IPS-18a (cell line): ENCODE measurements around the gene RNASEH2A.

ENCODE experiments used
- H3K27ac ChIP-seq: one replicate; pipeline ENCODE4 v1.5.1; 2013; ENCODE audit warnings: low read length
- H3K27me3 ChIP-seq: one replicate; pipeline ENCODE4 v1.6.1; 2013; ENCODE audit warnings: mild to moderate bottlenecking, low read length; ENCODE audit not compliant: control insufficient read depth, insufficient read depth
- H3K36me3 ChIP-seq: one replicate; pipeline ENCODE4 v1.6.1; 2013; ENCODE audit warnings: low read depth, low read length; ENCODE audit not compliant: control insufficient read depth
- H3K4me1 ChIP-seq: one replicate; pipeline ENCODE4 v1.6.1; 2013; ENCODE audit warnings: low read depth, low read length; ENCODE audit not compliant: control insufficient read depth
- H3K4me3 ChIP-seq: one replicate; pipeline ENCODE4 v1.5.1; 2013; ENCODE audit warnings: low read length
- H3K9ac ChIP-seq: one replicate; pipeline ENCODE4 v1.6.1; 2013; ENCODE audit warnings: mild to moderate bottlenecking, low read length, moderate library complexity
- H3K9me3 ChIP-seq: one replicate; pipeline ENCODE4 v1.6.1; 2013; ENCODE audit warnings: low read depth, low read length; ENCODE audit not compliant: control insufficient read depth

Gene RNASEH2A

DNA sequence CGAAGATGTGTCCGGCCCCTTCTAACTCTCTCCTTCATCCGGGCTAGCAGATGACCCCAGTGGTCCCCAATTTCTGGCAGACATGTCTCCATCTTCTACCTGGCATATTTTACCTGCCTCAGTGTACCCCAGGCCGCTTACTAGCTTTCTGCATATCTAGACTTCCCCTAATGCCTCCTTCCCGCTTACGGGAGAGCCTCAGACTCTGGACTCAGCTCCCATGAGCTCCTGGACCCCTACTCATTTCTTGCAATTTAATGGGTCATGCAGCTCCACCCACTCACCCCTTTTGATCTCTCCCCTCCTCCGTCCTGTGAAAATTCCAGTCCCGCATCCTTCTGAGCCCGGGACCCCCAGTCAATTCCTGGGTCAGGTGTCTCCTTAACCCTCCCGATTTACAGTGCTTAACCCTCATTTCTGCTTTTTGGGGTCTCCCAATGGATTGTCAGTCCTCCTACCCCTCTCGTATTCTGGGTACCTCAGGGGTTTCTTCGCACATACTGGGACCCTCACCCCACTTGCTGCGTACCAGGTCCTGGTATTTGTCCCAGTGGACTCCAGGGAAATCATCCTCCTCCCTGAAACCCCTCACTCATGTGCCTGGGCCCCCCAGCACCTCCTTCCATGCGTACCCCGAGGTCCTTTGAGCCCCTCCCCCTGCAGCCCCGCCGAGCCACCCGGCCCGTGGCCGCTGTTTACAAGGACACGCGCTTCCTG, 15.6 kb upstream of the RNASEH2A start:
- H3K36me3 ChIP-seq = no peaks in the 10 kb centered on the region
- peaks cover 31% of the 10 kb centered on the region for H3K27me3 ChIP-seq
- peaks cover 25% of the 10 kb centered on the region for H3K4me1 ChIP-seq
- H3K27ac ChIP-seq = no peak overlapping the region
- no peaks in the 10 kb centered on the region for H3K9me3 ChIP-seq
- H3K4me3 ChIP-seq = peak overlapping the region; percentile 72
- peak overlapping the region; percentile 42 for H3K9ac ChIP-seq

DNA sequence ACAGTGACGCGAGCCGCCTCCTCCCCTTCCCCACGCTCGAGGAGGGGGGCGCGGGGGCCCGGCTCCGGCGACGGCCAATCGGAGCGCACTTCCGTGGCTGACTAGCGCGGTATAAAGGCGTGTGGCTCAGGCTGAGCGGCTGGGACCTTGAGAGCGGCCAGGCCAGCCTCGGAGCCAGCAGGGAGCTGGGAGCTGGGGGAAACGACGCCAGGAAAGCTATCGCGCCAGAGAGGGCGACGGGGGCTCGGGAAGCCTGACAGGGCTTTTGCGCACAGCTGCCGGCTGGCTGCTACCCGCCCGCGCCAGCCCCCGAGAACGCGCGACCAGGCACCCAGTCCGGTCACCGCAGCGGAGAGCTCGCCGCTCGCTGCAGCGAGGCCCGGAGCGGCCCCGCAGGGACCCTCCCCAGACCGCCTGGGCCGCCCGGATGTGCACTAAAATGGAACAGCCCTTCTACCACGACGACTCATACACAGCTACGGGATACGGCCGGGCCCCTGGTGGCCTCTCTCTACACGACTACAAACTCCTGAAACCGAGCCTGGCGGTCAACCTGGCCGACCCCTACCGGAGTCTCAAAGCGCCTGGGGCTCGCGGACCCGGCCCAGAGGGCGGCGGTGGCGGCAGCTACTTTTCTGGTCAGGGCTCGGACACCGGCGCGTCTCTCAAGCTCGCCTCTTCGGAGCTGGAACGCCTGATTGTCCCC, 14.9 kb upstream of the RNASEH2A start, which contains the start of gene JUNB:
Gene JUNB, plus strand, starts transcription at position 142 of the 706 bp plus-strand sequence. Its CDS starts 286 bp downstream, at position 428.
- peak within 1 kb of the TSS; percentile 62 for H3K9ac ChIP-seq
- no peaks in the 10 kb centered on the region for H3K36me3 ChIP-seq
- peaks cover 32% of the 10 kb centered on the region for H3K4me1 ChIP-seq
- no peaks in the 10 kb centered on the region for H3K9me3 ChIP-seq
- H3K4me3 ChIP-seq = peak within 1 kb of the TSS; percentile 72
- no peak within 1 kb of the TSS for H3K27ac ChIP-seq
- peaks cover 31% of the 10 kb centered on the region for H3K27me3 ChIP-seq

DNA sequence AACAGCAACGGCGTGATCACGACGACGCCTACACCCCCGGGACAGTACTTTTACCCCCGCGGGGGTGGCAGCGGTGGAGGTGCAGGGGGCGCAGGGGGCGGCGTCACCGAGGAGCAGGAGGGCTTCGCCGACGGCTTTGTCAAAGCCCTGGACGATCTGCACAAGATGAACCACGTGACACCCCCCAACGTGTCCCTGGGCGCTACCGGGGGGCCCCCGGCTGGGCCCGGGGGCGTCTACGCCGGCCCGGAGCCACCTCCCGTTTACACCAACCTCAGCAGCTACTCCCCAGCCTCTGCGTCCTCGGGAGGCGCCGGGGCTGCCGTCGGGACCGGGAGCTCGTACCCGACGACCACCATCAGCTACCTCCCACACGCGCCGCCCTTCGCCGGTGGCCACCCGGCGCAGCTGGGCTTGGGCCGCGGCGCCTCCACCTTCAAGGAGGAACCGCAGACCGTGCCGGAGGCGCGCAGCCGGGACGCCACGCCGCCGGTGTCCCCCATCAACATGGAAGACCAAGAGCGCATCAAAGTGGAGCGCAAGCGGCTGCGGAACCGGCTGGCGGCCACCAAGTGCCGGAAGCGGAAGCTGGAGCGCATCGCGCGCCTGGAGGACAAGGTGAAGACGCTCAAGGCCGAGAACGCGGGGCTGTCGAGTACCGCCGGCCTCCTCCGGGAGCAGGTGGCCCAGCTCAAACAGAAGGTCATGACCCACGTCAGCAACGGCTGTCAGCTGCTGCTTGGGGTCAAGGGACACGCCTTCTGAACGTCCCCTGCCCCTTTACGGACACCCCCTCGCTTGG, 14.1 kb upstream of the RNASEH2A start:
- peaks cover 5% of the 10 kb centered on the region for H3K36me3 ChIP-seq
- peak overlapping the region; percentile 72 for H3K4me3 ChIP-seq
- H3K9me3 ChIP-seq = no peaks in the 10 kb centered on the region
- peaks cover 31% of the 10 kb centered on the region for H3K27me3 ChIP-seq
- no peak overlapping the region for H3K27ac ChIP-seq
- H3K9ac ChIP-seq = peak overlapping the region; percentile 62
- peaks cover 32% of the 10 kb centered on the region for H3K4me1 ChIP-seq

DNA sequence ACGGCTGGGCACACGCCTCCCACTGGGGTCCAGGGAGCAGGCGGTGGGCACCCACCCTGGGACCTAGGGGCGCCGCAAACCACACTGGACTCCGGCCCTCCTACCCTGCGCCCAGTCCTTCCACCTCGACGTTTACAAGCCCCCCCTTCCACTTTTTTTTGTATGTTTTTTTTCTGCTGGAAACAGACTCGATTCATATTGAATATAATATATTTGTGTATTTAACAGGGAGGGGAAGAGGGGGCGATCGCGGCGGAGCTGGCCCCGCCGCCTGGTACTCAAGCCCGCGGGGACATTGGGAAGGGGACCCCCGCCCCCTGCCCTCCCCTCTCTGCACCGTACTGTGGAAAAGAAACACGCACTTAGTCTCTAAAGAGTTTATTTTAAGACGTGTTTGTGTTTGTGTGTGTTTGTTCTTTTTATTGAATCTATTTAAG, 13.5 kb upstream of the RNASEH2A start:
- peaks cover 31% of the 10 kb centered on the region for H3K27me3 ChIP-seq
- H3K27ac ChIP-seq = no peak overlapping the region
- H3K9ac ChIP-seq = peak overlapping the region; percentile 62
- peaks cover 32% of the 10 kb centered on the region for H3K4me1 ChIP-seq
- H3K9me3 ChIP-seq = no peaks in the 10 kb centered on the region
- H3K36me3 ChIP-seq = peaks cover 5% of the 10 kb centered on the region
- H3K4me3 ChIP-seq = peak overlapping the region; percentile 72

DNA sequence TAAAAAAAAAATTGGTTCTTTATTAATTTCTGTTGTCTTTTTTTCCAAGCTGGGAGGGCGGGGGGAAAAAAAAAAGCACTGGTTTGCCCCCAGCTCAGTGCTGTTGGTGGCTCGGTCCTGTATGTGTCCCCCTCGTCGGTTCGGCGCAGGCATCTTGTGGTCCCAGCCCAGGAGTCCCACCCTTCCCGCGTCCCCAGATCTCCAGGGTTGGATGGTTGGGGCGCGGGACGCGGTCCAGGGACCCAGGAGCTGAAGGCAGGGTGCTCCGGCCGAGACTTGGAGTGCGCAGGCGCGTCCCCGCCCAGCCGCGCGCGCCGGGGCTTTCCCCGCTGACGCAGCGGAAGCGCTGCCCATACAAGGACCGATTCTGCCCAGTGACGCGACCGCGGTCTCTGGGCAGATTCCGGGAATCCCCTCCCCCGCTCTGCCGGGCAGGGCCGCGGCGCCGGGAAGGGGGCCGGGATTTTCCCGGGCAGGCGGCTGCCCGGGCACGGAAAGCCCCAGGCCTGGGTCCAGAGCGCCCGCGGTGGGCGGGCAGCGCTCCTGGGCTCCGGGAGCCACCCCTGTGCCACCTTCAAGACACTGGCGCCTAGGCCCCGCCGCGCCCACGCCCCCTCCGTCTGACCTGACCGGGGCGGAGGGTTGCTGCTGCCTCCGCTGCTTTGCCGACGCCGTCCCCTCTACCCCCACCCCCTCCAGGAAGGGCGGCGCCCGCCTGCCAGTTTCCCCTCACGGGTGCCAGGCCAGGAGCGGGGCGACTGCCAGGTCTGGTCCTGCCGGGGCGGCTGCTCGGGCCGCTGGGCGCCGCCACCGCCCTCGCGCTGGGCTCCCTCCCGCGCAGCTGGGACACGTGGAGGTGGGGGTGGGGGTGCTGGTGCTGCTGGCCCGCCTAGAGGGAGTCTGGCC, 12.8 kb upstream of the RNASEH2A start:
- Histone ChIP-seq H3K4me3 (peak overlapping the region; percentile 72), H3K27ac (peak overlapping the region; percentile 47), H3K4me1 (peaks cover 30% of the 10 kb centered on the region), H3K9ac (peak overlapping the region; percentile 79), H3K36me3 (peaks cover 5% of the 10 kb centered on the region), H3K27me3 (peaks cover 31% of the 10 kb centered on the region), H3K9me3 (no peaks in the 10 kb centered on the region)

DNA sequence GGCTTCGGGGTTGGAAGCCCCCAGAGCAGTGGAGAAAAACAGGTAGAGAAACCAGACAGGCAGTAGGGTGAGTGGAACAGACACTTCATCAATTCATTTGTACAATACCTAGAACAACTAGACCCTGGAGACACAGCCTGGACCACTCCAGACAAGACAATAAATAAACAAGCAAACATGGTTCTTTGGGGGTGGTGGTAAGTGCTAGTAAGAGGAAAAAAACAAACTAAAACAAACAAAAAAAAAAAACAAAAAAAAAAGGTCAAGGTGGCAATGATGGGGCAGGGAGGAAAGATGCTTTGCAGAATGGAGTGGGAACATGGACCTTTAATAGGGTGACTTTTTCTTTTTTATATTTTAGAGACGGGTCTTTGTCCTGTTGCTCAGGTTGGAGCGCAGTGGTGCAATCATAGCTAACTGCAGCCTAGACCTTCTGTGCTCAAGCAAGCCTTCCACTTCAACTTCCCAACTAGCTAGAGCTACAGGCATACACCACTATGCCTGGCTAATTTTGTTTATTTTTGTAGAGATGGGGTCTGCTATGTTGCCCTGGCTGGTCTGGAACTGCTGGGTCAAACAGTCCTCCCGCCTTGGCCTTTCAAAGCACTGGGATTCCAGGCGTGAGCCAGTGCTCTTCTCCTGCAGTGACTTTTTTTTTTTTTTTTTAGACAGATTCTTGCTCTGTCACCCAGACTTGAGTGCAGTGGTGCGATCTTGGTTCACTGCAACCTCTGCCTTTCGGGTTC, 12.0 kb upstream of the RNASEH2A start:
- no peak overlapping the region for H3K27ac ChIP-seq
- peaks cover 22% of the 10 kb centered on the region for H3K4me1 ChIP-seq
- peak overlapping the region; percentile 72 for H3K4me3 ChIP-seq

DNA sequence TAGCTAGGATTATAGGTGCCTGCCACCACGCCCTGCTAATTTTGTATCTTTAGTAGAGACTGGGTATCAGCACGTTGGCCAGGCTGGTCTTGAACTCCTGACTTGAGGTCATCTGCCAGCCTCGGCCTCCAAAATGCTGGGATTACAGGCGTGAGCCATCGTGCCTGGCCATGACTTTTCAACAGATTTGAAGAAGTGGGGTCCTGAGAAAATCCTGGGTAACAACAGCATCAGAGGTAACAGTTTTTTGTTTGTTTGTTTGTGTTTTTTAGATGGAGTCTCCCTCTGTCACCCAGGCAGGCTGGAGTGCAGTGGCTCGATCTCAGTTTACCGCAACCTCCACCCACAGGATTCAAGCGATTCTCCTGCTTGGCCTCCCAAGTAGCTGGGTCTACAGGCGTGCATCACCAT, 11.4 kb upstream of the RNASEH2A start:
- Histone ChIP-seq H3K9ac (no peak overlapping the region), H3K9me3 (no peaks in the 10 kb centered on the region), H3K4me1 (peaks cover 21% of the 10 kb centered on the region), H3K4me3 (no peak overlapping the region), H3K27me3 (peaks cover 31% of the 10 kb centered on the region), H3K27ac (no peak overlapping the region), H3K36me3 (peaks cover 17% of the 10 kb centered on the region)

More for the DNA sequence above, 12.0 kb upstream of the RNASEH2A start:
- H3K9me3 ChIP-seq = no peaks in the 10 kb centered on the region
- H3K27me3 ChIP-seq = peaks cover 31% of the 10 kb centered on the region
- peaks cover 11% of the 10 kb centered on the region for H3K36me3 ChIP-seq
- peak overlapping the region; percentile 79 for H3K9ac ChIP-seq

DNA sequence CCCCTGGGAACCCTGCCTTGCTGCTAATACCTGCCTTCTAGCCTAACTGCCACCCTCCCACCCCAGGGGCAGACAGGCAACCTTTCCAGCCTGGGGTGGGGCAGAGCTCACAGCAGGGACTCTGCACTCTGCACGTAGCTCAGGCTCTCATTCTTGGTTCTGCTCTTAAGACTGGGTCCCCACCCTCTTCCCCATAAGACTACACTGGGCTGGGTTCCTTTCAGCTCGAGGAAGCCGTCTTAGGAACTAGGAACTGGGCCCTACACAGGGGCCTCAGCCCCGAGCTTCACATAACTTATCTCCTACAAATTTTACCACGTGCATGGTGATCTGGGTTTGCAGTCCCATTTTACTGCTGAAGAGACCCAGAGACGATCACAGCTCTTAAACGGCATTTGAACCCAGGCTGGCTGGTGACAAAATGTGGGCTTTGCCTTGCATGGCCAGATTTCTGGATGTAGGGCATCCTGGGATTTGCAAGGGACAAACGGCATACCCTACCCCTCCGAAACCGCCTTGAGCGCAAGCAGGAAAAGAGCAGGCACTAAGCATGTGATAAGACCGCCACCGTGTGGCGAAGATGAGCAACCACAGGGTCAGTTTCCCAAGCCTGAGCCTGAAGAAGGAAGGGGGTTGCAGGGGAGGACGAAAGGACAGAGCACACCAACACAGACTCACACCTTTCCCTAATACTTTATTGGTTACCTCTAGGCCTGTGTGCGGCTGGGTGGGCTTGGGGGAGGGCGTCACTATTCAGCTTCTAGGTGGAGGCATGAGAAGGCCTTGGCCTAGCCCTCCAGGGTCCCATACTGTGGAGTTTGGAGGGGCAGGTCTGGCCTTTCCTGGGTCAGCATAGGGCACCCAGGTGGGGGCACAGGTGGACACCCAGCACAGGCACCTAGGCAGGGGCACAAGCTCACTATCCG, 10.0 kb upstream of the RNASEH2A start:
- H3K27me3 ChIP-seq = peaks cover 19% of the 10 kb centered on the region
- peaks cover 23% of the 10 kb centered on the region for H3K36me3 ChIP-seq
- H3K4me1 ChIP-seq = peaks cover 15% of the 10 kb centered on the region
- no peaks in the 10 kb centered on the region for H3K9me3 ChIP-seq
- no peak overlapping the region for H3K9ac ChIP-seq
- no peak overlapping the region for H3K4me3 ChIP-seq
- no peak overlapping the region for H3K27ac ChIP-seq

DNA sequence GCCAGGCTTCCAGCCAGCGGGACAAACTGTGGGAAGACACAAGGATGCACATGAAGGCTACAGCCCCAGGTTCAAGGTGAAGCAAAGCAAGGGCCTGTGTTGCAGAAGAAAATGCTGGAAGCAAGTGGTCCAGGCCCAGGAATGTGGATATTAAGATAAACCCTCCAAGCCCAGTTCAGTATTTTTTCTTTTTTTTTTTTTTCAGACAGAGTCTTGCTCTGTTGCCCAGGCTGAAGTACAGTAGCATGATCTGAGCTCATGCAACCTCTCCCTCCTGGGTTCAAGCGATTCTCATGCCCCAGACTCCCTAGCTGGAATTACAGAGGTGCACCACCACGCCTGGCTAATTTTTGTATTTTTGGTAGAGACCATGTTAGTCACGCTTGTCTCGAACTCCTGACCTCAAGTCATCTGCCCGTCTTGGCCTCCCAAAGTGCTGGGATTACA, 9.2 kb upstream of the RNASEH2A start:
- no peak overlapping the region for H3K9ac ChIP-seq
- no peak overlapping the region for H3K27ac ChIP-seq
- H3K36me3 ChIP-seq = peaks cover 23% of the 10 kb centered on the region
- H3K4me3 ChIP-seq = no peak overlapping the region
- H3K4me1 ChIP-seq = peaks cover 15% of the 10 kb centered on the region
- H3K27me3 ChIP-seq = peaks cover 12% of the 10 kb centered on the region
- no peaks in the 10 kb centered on the region for H3K9me3 ChIP-seq
